COLO668 (cell line): ENCODE results near the gene KIRREL2.
"Not testable (repeated sequence)": the region's sequence is repeated elsewhere in the genome, so short reads cannot be mapped to it uniquely, and the experiment has no call there.

Experiments used
- DNase-seq: peaks from one replicate; lab custom pipeline; 2025; ENCODE audit not compliant: unreplicated experiment; lab: John Stamatoyannopoulos, UW

KIRREL2 gene

DNA sequence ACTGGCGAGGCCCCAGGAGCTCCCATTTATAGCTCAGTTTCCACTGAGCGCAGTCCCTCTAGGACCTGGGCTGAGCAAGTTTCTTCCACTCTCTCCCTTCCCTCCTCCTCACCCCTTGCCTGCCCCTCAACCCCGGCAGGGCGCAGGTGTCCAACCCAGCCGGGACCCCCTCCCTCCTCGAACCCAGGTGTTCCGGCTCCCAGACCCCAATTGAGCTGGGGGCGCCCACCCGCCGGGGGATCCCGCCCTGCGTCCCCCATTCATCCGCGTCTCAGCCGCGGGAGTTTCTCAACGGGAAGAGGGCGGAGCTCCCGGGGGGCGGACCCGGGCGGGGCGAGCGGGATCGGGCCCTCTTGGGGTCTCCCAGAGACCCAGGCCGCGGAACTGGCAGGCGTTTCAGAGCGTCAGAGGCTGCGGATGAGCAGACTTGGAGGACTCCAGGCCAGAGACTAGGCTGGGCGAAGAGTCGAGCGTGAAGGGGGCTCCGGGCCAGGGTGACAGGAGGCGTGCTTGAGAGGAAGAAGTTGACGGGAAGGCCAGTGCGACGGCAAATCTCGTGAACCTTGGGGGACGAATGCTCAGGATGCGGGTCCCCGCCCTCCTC, at the start of gene KIRREL2:
Gene KIRREL2 (plus strand): TSS at position 366 of the 604 bp plus-strand sequence. CDS start 209 bp downstream, at position 575.
- DNase-seq: no peak

DNA sequence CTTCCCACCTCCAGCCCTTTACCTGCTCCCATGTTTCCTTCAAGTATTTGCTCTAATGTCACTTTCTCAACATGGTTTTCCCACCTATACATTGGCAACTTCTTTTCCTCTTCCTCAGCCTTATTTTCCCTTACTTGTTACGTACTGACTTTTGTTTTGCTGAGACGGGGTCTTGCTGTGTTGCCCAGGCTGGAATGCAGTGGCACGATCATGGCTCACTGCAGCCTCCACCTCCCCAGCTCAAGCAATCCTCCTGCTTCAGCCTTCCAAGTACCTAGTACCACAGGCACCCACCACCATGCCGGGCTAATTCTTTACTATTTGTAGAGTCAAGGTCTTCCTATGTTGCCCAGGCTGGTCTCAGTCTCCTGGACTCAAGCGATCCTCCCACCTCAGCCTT, 49.1 kb upstream of the KIRREL2 start:
- DNase-seq: no peak

DNA sequence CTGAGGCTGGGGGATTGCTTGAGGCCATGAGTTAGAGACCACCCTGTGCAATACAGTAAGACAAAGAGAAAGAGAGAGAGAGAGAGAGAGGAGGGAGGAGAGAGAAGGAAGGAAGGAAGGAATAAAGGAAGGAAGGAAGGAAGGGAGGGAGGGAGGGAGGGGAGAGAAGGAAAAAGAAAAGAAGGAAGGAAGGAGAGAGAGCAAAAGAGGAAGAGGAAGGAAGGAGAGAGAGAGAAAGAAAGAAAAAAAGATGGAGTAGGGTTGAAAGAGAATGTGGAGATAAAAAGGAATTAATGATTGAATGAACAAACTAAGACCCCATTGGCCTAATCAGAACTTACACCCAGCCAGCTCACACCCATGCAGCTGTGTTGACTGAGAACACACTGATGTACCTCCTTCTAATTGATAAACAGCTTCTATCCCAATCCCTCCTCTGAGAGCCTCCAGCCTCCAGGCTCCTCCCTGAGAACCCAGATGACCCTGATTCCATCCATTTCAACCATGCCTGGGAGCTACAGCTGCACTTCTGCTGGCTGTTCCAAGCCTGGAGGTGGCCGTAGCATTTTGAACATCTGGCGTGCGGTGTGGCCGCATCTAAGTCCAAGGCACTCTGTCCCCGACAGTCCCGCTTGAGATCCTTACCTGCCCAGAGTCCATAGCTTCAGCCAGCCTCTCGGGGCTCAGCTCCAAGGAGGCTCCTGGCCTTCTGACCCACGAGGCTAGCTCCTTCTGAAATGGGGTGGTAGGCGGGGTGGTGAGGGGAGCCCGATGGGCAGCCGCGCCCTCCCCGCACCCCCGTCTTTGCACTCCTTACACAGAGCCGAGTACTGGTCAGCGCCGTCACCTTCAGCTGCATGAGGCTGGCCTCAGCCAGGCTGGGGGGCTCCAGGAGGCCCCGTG, 45.1 kb upstream of the KIRREL2 start:
- DNase-seq: peak; percentile 10

DNA sequence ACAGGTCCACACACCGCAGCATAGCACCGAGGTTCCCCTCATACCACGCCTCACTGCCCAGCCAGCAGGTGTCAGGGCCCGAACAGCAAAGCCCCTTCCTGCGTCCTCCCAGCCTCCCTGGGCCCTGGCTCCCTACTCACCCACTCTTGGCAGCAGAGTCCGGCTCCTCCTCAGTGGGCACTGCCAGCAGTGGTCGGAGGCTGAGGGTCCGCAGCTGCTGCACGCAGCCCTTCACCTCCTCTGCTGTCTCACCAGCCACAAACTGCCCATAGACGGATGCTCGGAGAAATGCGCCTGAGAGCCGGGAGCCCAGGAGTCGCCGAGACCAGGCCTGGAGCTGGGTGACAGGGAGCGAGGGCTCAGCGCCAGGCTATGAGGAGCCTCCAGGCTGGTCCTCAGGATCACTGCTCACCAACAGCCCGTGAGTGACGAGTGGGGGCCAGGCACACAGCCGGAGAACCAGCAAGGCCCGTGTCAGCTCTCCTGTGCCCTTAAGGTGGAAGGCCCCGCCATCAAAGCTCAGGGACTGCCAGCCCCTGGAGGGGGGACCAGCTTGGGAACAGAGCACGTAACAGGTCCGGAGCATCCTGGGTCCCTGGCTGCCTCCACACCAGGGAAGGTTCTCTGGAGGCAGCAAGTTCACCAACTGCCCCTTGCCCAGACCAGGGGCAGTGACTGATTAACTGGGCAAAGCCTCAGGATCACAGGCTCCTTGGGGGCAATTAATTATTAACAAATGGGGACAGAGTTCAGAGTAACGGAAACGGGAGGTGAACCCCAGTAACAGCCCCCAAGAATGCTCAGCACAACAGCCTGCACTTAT, 44.3 kb upstream of the KIRREL2 start, which contains the start of gene PRODH2:
Gene PRODH2 (minus strand): TSS at position 626 of the 823 bp plus-strand sequence. CDS start 40 bp downstream, at position 586.
- peak; percentile 6 for DNase-seq

DNA sequence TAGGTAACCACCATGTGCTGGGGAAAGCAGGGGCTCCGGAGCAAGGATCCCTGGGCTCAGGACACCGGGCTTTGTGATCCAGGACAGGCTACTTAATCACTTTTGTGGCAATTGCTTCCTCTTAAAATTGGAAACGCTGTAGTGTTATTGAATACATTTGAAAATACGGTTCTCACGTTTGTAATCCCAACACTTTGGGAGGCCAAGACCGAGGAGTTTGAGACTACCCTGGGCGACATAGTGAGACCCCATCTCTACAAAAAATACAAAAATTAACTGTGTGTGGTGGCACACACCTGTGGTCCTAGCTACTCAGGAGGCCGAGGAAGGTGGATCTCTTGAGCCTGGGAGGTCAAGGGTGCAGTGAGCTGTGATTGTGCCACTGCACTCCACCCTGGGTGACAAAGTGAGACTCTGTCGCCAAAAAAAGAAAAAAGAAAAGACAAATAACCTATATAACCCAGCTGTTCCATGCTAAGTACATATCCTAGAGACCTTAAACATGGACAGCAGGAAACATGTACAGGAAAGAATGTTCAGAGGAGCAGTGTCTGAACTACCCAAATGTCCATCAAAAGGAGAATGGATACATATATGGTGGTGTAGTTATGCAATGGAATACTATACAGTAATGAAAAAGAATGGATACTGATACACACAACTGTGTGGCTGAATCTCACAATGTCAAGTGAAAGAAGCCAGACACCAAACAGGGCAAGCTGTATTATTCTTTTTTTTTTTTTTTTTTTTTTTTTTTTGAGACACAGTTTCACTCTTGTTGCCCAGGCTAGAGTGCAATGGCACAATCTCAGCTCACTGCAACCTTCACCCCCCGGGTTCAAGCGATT, 43.4 kb upstream of the KIRREL2 start:
- no peak for DNase-seq

DNA sequence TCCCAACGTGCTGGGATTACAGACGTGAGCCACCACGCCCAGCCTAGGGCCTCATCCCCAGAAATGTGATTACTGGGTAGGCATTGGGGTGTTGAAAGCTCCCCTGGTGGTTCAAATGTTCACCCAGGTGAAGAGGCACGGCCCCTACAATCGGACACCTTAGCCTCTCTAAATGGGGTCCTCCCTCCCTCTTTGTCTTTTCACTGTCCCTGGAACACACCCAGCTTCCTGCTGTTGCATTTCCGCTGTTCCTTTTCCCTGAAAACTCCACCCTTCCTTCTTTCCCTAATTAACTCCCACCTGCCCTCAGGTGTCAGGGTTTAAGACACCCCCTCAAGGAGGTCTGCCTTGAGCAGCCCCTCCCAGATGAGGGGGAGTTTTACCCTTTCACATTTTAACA, 40.4 kb upstream of the KIRREL2 start:
- no peak for DNase-seq

DNA sequence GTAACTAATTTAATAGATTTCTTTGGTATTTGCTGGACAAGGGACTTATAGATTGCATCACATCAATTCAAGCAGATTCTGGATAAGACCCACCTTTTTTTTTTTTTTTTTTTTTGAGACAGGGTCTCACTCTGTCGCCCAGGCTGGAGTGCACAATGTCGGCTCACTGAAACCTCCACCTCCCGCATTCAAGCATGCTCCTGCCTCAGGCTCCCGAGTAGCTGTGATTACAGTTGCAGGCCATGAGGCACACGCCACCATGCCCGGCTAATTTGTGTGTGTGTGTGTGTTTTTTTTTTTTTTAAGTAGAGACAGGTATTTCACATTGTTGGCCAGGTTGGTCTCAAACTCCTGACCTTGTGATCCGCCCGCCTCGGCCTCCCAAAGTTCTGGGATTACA, 39.9 kb upstream of the KIRREL2 start:
- no peak for DNase-seq

DNA sequence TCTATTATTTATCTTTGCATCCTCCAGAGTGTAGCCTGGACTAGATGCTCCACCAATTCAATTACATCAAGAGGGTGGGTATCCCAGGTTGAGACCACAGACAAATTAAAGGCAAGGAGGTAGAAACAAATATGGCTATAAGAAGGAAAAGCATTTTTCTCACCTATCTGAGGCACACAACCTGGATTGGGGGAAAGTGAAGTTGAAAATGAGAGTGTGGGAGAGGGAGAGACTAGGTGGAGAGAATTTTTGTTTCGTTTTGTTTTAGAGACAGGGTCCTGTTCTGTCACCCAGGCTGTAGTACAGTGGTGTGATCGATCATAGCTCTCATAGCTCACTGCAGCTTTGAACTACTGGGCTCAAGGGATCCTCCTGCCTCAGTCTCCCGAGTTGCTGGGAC, 38.3 kb upstream of the KIRREL2 start:
- DNase-seq: no peak

DNA sequence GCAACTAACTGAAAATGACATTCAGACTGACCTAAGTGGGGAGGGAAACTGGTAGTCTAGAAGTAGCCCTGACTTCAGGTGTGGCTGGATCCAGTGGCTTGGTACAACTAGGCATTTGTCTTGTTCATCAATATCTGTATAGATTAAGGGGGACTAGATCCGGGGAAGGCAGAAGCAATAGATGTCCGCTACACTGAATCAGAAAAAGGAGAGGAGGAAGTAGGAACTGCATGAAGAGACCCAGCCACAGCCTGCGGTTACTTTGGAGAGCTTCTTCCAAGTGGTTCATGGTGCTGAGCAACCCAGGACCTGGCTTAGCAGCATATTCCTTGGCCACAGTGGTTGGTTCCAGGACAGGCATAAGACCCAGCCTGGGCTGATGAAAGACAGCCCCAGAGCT, 34.1 kb upstream of the KIRREL2 start:
- DNase-seq: no peak

DNA sequence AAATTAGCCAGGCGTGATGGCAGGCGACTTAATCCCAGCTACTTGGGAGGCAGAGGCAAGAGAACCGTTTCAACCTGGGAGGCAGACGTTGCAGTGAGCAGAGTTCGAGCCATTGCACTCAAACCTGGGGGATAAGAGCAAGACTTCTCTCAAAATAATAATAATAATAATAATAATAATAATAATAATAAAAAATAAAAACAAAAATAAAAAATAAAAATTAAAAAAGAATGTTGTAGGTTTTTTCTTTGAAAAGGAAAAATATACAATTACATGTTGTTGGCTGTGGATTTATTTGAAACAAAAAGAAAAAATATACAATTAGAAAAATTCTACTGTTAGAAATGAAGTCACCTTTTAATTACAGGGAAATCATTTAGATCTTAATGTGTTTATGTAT, 32.6 kb upstream of the KIRREL2 start:
- DNase-seq: no peak

DNA sequence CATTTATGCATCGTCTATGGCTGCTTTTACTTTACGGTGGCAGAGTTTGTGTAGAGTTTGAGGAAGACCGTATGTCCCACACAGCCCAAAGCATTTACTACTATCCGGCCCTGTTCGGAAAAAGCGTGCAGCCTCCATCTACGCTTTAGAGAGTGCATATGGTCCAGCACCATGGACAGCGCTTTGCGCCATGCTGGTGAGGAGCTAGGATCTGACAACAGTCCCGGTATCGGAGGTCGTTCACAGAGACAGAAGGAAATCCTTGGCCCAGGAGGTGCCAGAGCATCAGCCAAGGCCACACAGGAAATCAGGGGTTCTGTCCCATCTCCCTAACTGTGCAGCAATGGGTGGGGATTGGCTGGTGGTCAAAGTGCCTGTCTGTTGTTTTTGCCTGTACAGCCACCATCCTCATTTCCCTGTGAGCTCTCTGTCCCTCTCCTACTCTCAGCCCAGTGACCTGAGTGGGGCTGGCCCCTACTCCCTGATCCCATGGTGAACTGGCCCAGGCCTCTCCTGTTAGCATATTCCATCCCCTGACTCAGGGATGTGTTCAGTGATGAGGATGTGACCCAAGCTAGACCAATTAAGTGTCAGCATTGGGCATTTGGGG, 27.9 kb upstream of the KIRREL2 start:
- DNase-seq: no peak

DNA sequence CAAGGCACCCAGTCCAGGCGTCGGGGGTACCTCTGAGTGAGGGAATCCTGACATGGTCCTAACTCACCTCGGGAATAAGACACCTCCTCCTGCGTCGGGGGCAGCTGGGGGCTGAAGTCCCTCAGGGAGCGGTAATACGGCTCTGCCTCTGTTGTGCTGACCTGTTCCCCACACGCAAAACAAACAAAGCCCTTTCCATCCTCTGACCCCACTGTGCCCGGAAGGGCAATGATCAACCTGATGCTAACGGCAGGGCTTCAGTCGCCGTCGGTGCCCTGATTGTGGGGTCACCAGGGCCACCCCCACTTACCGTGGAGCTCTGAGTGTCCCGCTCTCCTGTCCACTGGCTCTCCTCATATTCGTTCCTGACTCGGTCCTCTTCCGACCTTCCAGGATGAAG, 25.7 kb upstream of the KIRREL2 start:
- DNase-seq: no peak

DNA sequence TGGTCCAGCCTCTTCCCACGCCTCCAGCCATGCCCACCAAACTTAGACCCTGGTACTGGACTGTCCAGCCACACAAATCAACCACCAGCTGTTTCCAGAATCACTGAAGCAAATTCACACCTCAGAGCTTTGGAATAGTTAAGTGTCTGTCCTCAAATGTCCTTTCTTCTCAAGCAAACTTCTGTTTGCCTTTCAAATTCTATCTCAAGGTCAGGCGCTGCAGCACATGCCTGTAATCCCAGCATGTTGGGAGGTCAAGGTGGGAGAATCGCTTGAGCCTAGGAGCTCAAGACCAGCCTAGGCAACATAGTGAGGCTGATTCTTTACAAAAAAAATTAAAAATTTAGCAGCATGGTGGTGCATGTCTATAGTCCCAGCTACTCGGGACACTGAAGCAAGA, 24.7 kb upstream of the KIRREL2 start:
- no peak for DNase-seq

DNA sequence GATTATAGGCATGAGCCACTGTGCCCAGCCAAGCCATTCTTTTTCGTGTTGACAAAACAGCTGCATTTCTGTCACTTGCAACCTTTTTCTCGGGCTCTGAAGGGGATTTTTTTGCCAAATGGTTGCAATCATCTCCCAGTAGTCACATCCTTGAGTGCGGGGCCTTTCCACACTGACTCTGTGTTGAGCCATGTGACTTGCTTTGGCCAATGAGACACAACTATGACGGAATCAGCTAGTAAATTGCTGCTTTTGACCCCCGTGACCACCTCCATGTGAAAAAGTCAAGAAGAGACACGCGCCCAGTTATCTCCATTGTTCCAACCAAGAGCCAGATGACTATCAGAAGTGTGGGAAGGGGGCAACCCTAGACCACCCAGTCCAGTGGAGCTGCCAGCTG, 22.7 kb upstream of the KIRREL2 start:
- DNase-seq: no peak

DNA sequence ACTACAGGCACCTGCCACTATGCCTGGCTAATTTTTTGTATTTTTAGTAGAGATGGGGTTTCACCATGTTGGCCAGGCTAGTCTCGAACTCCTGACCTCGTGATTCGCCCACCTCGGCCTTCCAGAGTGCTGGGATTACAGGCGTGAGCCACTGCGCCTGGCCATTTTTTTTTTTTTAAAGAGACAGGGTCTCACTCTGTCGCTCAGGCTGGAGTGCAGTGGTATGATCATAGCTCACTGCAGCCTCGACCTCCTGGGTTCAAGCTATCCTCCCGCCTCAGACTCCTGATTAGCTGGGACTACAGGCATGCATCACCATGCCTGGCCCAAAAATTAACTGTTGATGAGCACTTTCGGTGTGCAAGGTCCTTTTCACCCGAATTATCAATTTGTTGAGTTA, 20.6 kb upstream of the KIRREL2 start:
- DNase-seq: not testable (repeated sequence)

DNA sequence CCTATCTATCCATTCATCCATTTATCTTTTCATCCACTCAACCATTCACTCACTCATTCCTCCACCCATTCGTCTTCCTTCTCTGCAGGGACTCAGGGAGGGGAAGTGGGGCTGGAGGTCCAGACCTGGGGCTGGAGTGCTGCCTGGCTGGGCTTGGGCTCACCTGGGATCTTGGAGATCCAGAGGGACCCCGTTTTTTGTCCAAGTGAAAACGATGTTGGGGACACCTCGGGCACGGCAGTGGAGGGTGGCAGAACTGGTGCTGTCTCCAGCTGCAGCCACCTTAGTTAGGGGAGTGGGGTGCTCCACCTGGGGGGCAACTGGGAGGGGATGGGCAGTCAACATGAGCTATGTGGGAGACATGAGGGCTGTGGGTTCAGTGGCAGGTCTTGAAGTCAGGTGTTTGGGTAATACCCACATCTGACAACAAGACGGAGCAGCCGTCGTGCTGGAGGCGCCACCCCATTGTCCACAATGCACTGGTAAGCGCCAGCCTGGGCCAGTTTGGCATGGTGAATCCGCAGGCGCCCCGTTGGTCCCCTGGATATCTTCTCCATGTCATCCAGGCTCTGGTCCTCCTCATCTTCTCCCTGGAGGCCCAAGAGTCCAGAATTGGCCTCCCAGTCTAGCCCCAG, 14.6 kb upstream of the KIRREL2 start:
- no peak for DNase-seq

DNA sequence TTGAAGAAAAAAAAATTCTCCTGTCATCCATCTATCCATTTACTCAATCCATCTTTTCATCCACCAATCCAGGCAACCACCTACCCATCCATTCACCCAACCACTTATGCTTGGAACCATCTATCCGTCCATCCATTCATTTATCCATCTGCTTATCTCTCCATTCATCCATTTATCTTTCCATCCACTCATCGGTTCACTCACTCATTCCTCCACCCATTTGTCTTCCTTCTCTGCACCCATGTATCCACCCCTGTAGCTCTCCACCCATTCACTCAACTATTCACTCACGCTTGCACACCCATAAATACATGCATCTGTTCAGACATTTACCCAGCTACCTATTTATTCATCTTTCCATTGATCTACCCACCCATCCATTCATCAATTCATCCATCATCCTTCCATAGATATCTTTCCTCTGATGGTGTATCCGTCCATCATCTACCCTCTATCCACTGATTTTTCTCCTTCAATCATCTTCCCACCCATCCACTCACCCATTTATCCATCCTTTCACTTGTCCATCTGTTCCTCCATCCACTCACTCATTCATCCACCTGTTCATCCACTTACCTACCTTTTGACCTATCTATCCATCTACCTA, 13.9 kb upstream of the KIRREL2 start:
- DNase-seq: no peak

DNA sequence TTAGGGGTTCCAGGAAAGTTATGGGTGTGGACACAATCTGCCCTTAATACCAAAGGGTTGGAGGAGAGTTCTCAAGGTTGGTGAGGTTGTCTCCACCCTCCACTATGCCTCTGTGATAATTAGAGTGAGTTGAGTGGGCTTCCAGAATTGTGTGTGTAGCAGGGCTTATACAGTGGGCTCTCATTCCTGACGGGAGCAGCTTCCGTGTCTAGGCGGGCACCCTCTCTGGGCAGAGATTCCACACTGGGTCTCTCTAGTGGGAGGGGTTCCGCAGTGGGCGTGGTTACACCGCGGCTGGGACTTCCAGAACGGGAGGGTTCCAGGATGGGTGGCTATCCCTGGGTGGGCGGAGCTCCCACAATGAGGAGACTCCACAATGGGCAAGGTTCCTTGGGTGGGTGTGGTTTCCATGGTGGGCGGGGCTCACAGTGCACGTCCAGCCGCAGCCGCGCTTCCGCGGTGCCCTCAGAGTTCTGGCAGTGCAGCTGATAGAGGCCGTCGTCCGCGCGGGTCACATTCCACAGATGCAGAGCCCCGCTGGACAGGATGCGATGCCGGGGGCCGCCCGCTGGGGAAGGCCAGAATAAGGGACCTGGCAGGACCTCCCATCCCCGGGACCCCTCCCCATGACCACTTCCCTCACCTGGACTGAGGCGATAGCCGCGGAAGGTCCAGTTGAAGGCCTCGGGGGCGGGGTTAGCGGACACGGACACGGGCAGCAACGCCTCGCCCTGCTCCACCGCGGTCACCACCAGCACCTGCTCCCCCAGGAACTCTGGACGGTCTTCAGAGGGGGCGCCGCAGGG, 12.8 kb upstream of the KIRREL2 start:
- peak; percentile 22 for DNase-seq
